ENCODE results near the gene EIF1AD.
"Not testable (repeated sequence)": the region's sequence is repeated elsewhere in the genome, so short reads cannot be mapped to it uniquely, and the experiment has no call there.

EIF1AD gene

DNA sequence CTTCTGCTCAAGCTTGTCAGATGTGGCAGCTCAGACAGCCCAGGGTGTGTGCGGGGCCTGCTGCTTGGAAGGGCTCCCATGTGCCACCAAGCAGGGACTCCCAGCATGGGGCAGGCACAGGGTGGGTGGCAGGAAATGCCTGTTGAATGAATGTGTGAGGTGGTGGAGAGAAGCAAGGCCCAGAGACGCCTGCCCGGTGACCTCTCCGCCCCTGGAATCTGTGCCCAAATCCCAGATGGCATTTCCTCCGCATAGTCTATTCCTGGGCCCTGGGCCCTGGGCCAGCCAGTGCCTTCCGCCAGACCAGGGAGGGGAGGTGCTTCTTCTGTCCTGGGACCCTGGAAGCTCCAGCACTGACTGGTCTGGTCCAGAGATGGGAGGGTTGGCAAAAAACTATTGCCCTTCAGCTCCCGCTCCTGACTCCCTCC lies 13.5 kb upstream of the EIF1AD start:
- Mint-ChIP-seq H3K4me1 (ENCODE audit: low read depth in 2 of 2) (peaks cover 0 to under 1% of the 10 kb centered on the region in 2 donors), H3K36me3 (ENCODE audit: insufficient read depth) (no peaks in the 10 kb centered on the region), H3K9me3 (no peaks in the 10 kb centered on the region), H3K27ac (no peak overlapping the region), H3K27me3 (peaks cover 7 to 25% of the 10 kb centered on the region in 2 donors), H3K4me3 (no peak overlapping the region)
- DNase-seq (no peak), ATAC-seq (replicated peaks) (no peak)

DNA sequence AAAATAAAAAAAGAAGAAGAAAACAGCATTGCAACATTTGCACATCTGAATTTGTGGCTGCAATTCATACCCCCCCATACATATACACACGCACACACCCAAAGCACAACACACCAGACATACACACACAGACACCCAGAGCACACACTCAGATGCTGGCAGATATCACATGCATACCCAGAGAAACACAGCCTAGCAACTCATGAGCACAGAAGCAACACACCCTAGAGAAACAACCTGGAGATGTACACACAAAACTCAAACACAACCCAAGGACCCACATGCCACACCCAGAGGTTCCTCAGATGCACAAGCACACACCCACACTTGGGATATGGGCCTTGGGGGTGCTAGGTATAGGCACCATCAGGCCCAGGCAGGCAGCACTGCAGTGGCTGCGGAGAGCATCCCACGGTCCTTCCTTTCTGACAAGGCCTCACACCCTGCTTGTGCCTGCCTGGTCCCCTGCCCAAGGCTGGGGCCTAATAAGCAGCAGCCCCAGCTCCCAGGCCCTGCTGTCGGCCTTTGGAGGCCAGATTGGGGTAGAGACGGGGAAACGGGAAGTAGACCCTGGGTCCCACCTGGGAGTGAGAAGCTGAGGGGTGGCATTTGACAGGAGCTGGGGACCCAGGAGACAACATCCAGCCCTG lies 13.0 kb upstream of the EIF1AD start:
- Mint-ChIP-seq H3K4me3 (no peak overlapping the region), H3K27ac (no peak overlapping the region), H3K27me3 (peaks cover 10 to 31% of the 10 kb centered on the region in 2 donors), H3K36me3 (ENCODE audit: insufficient read depth) (no peaks in the 10 kb centered on the region), H3K4me1 (ENCODE audit: low read depth in 2 of 2) (peaks cover 0 to 2% of the 10 kb centered on the region in 2 donors), H3K9me3 (no peaks in the 10 kb centered on the region)
- DNase-seq (no peak), ATAC-seq (replicated peaks) (no peak)

GRCh38 chr11:66013762-66014100 lies 11.8 kb upstream of the EIF1AD start:
- DNase-seq (no peak), ATAC-seq (replicated peaks) (no peak)
- no peaks in the 10 kb centered on the region for H3K9me3 Mint-ChIP-seq
- peaks cover 0 to 2% of the 10 kb centered on the region in 2 donors for H3K4me1 Mint-ChIP-seq (ENCODE audit: low read depth in 2 of 2)
- H3K27me3 Mint-ChIP-seq: peaks cover 10 to 31% of the 10 kb centered on the region in 2 donors
- H3K36me3 Mint-ChIP-seq (ENCODE audit: insufficient read depth): no peaks in the 10 kb centered on the region
- H3K27ac Mint-ChIP-seq: no peak overlapping the region
- H3K4me3 Mint-ChIP-seq: no peak overlapping the region

GRCh38 chr11:66012946-66013761 lies 11.2 kb upstream of the EIF1AD start:
- H3K9me3 Mint-ChIP-seq: no peaks in the 10 kb centered on the region
- ATAC-seq (replicated peaks) (no peak), DNase-seq (no peak)
- H3K27me3 Mint-ChIP-seq: peaks cover 10 to 31% of the 10 kb centered on the region in 2 donors
- no peak overlapping the region for H3K4me3 Mint-ChIP-seq
- no peaks in the 10 kb centered on the region for H3K36me3 Mint-ChIP-seq (ENCODE audit: insufficient read depth)
- no peak overlapping the region for H3K27ac Mint-ChIP-seq
- H3K4me1 Mint-ChIP-seq (ENCODE audit: low read depth in 2 of 2): peaks cover 0 to 2% of the 10 kb centered on the region in 2 donors

DNA sequence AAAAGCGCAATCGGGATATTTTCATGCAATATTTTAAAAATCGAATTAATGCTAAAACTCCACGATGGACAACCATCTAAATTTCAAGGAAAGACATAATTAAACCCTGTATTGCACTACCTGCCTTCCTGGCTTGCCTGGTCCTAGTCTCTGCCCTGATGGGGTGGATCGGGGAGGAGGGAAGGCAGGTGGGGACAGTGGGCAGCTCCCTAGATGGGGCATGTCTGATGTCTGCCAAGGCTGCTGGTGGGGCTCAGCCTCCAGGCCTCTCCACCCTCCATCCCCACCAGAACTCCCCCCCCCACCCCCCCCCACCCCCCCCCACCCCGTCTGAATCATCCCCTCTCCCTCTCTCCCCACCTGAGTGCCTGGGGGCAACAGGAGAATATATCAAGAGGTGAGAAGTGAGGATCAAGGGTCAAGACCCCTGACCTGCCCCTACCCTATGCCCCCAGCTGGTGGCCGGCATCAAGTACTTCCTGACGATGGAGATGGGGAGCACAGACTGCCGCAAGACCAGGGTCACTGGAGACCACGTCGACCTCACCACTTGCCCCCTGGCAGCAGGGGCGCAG lies 10.5 kb upstream of the EIF1AD start:
- Mint-ChIP-seq H3K27ac (no peak overlapping the region), H3K27me3 (peaks cover 10 to 31% of the 10 kb centered on the region in 2 donors), H3K36me3 (ENCODE audit: insufficient read depth) (no peaks in the 10 kb centered on the region), H3K4me1 (ENCODE audit: low read depth in 2 of 2) (peaks cover 0 to 2% of the 10 kb centered on the region in 2 donors), H3K9me3 (no peaks in the 10 kb centered on the region), H3K4me3 (no peak overlapping the region)
- DNase-seq (no peak), ATAC-seq (replicated peaks) (no peak)

DNA sequence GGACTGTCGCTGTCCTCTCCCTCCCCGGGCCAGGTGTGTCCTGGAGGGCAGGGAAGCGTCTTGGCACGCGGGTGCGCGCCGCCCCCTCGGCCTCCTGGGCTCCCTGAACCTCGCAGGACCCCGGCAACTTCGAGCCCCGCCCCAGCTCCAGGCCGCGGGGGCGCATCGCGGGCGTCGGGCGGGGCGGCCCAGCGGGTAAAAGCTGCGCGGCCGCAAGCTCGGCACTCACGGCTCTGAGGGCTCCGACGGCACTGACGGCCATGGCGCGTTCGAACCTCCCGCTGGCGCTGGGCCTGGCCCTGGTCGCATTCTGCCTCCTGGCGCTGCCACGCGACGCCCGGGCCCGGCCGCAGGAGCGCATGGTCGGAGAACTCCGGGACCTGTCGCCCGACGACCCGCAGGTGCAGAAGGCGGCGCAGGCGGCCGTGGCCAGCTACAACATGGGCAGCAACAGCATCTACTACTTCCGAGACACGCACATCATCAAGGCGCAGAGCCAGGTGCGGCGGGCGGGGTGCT lies 9.9 kb upstream of the EIF1AD start, which contains the start of gene CST6:
Gene CST6, plus strand, starts transcription at position 224 of the 519 bp plus-strand sequence. Its CDS starts 37 bp downstream, at position 261.
- Mint-ChIP-seq H3K27ac (no peak within 1 kb of the TSS), H3K27me3 (peaks cover 10 to 31% of the 10 kb centered on the region in 2 donors), H3K4me1 (ENCODE audit: low read depth in 2 of 2) (peaks cover 0 to 2% of the 10 kb centered on the region in 2 donors), H3K9me3 (no peaks in the 10 kb centered on the region), H3K4me3 (no peak within 1 kb of the TSS), H3K36me3 (ENCODE audit: insufficient read depth) (no peaks in the 10 kb centered on the region)
- ATAC-seq (replicated peaks) (peak; percentile 29), DNase-seq (no peak)

- H3K4me3 Mint-ChIP-seq: no peak overlapping the region
- no peaks in the 10 kb centered on the region for H3K36me3 Mint-ChIP-seq (ENCODE audit: insufficient read depth)
- H3K9me3 Mint-ChIP-seq: no peaks in the 10 kb centered on the region
- peaks cover 0 to 2% of the 10 kb centered on the region in 2 donors for H3K4me1 Mint-ChIP-seq (ENCODE audit: low read depth in 2 of 2)
- peaks cover 10 to 31% of the 10 kb centered on the region in 2 donors for H3K27me3 Mint-ChIP-seq
- DNase-seq (no peak), ATAC-seq (replicated peaks) (no peak)
- H3K27ac Mint-ChIP-seq: no peak overlapping the region
These were observed 9.4 kb upstream of the EIF1AD start for GRCh38 chr11:66011239-66011784.

DNA sequence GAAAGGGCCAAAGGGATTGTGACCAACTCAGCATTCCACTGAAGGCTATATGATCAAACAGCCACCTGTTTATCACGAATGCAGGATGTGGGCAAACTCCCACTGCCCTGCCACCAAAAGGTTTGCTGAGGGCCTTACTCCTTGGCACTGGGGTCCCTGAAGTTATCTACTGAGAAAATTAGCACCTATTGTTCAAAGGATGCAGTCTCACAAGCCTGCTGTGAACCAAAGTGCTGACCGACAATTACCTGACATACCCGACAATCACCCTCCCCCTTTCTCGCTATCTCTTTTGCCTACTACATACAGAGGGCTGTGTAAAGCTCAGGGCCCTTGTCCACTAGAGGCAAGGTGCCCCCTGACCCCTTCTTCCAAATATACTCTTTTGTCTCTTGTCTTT lies 8.1 kb upstream of the EIF1AD start:
- H3K4me3 Mint-ChIP-seq; H3K27ac Mint-ChIP-seq; H3K9me3 Mint-ChIP-seq; ATAC-seq (replicated peaks); H3K4me1 Mint-ChIP-seq (ENCODE audit: low read depth in 2 of 2); H3K36me3 Mint-ChIP-seq (ENCODE audit: insufficient read depth); DNase-seq: not testable (repeated sequence)
- peaks cover 10 to 29% of the 10 kb centered on the region in 2 donors for H3K27me3 Mint-ChIP-seq

DNA sequence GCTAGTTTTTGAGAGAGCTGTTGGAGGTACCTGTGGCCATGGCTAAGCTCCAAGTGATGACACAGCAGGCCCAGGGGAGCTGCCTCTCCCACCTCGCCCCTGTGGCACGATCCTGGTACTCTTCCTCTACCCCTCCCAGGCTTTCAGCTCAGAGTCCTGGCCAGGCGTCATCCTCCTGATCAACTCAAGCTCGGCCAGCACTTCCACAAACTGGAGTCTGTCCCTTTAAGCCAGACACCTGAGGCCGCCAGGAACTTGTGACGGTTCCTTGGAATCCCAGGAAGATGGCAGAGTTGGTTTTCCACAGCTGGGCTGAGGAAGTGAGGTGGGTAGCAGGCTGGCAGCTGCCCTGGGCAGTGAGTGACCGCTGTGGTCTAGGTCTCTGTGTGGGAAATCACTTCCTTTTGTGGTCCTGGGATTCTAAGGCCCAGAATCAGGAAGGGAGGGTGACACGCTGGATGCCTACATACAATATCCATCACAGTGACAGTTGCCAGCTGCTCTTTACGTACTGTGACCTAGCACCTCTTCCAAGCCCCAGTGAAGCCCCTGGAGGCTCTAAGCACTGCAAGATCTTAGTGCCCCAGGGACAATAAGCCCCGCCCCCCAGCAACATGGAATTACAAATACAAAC lies 6.6 kb upstream of the EIF1AD start:
- no peaks in the 10 kb centered on the region for H3K9me3 Mint-ChIP-seq
- H3K27me3 Mint-ChIP-seq: peaks cover 4 to 25% of the 10 kb centered on the region in 2 donors
- H3K36me3 Mint-ChIP-seq (ENCODE audit: insufficient read depth): peaks cover 11% of the 10 kb centered on the region
- peaks cover 0 to 2% of the 10 kb centered on the region in 2 donors for H3K4me1 Mint-ChIP-seq (ENCODE audit: low read depth in 2 of 2)
- no peak overlapping the region for H3K4me3 Mint-ChIP-seq
- no peak overlapping the region for H3K27ac Mint-ChIP-seq
- ATAC-seq (replicated peaks): no peak
- DNase-seq: no peak

- Mint-ChIP-seq H3K4me3 (no peak overlapping the region), H3K27ac (no peak overlapping the region), H3K4me1 (ENCODE audit: low read depth in 2 of 2) (peaks cover 0 to 5% of the 10 kb centered on the region in 2 donors), H3K27me3 (peaks cover 4 to 21% of the 10 kb centered on the region in 2 donors), H3K36me3 (ENCODE audit: insufficient read depth) (peaks cover 13% of the 10 kb centered on the region), H3K9me3 (no peaks in the 10 kb centered on the region)
- ATAC-seq (replicated peaks) (no peak), DNase-seq (no peak)
These were observed 6.1 kb upstream of the EIF1AD start for GRCh38 chr11:66008095-66008467.

GRCh38 chr11:66007201-66007634 lies 5.3 kb upstream of the EIF1AD start:
- peaks cover 4 to 12% of the 10 kb centered on the region in 2 donors for H3K27me3 Mint-ChIP-seq
- H3K9me3 Mint-ChIP-seq: no peaks in the 10 kb centered on the region
- H3K27ac Mint-ChIP-seq: no peak overlapping the region
- peaks cover 16% of the 10 kb centered on the region for H3K36me3 Mint-ChIP-seq (ENCODE audit: insufficient read depth)
- H3K4me1 Mint-ChIP-seq (ENCODE audit: low read depth in 2 of 2): peaks cover 3 to 11% of the 10 kb centered on the region in 2 donors
- no peak overlapping the region for H3K4me3 Mint-ChIP-seq
- DNase-seq (no peak), ATAC-seq (replicated peaks) (no peak)

DNA sequence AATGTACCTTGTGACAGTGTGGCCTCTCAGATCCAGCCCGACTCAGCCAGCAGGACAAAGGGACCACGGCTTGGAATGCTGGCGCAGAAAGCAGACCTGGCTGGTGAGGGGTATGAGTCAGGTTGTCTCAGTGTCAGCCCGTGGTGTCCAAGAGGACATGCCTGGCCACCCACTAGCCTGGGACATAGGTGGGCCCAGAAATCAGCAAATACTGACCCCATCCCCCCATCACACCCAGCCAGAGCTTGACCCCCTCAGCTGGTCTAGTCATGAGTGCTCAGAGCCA lies 4.9 kb upstream of the EIF1AD start:
- Mint-ChIP-seq H3K27ac (no peak overlapping the region), H3K4me3 (no peak overlapping the region), H3K9me3 (no peaks in the 10 kb centered on the region), H3K4me1 (ENCODE audit: low read depth in 2 of 2) (peaks cover 4 to 14% of the 10 kb centered on the region in 2 donors), H3K27me3 (peaks cover 4 to 9% of the 10 kb centered on the region in 2 donors), H3K36me3 (ENCODE audit: insufficient read depth) (peaks cover 20% of the 10 kb centered on the region)
- ATAC-seq (replicated peaks) (no peak), DNase-seq (no peak)

Data from effector memory CD8-positive, alpha-beta T cell (primary cell).